ENCODE results near the gene PLCL2.

GRCh38 chr3:16884084-16884747 lies 539 bp upstream of the PLCL2 start:
- TF ChIP-seq JUND (IDR thresholded peaks at IDR 0.05; ENCODE audit: low read depth, low read length) (no peak), CTCF (IDR thresholded peaks at IDR 0.05 in 2 of 3, conservative IDR thresholded peaks at IDR 0.05 in 1 of 3; ENCODE audit: control insufficient read depth in 2 of 3, extremely low read depth in 1 of 3, insufficient read depth in 1 of 3, low read depth in 3 of 3, low read length in 3 of 3) (peak; percentile 37 to 79 (median 74)), SMC3 (IDR thresholded peaks at IDR 0.05; ENCODE audit: borderline replicate concordance, low read length) (peak; percentile 40; the same call in 1 of the 2 replicates), SREBF1 (IDR thresholded peaks at IDR 0.05; ENCODE audit: low read length) (no peak), KDM1A (IDR thresholded peaks at IDR 0.05; ENCODE audit: borderline replicate concordance) (no peak), POLR2AphosphoS2 (IDR thresholded peaks at IDR 0.05; ENCODE audit: low read depth, low read length) (no peak), BHLHE40 (IDR thresholded peaks at IDR 0.05; ENCODE audit: borderline replicate concordance in 1 of 2, low read depth in 2 of 2, low read length in 1 of 2) (peak in 1 of 2 experiments; percentile 46; a peak in 1 of 4 replicates), EZH2 (IDR thresholded peaks at IDR 0.05; ENCODE audit: borderline replicate concordance, control insufficient read depth, low read depth, low read length) (no peak), EP300 (IDR thresholded peaks at IDR 0.05; ENCODE audit: borderline replicate concordance in 1 of 2, control insufficient read depth in 1 of 2, low read depth in 2 of 2, low read length in 2 of 2) (no peak), HDAC6 (IDR thresholded peaks at IDR 0.05; ENCODE audit: unreplicated experiment) (no peak), REST (IDR thresholded peaks at IDR 0.05; ENCODE audit: low read depth, low read length) (no peak), CHD2 (IDR thresholded peaks at IDR 0.05; ENCODE audit: borderline replicate concordance, low read depth, low read length) (no peak)

Data from GM12878 (cell line).